Measurements from ENCODE around the gene SORCS3.

The SORCS3 gene

GRCh38 chr10:104614245-104614831, 26.8 kb upstream of the SORCS3 start:
- peak; percentile 36 for DNase-seq (ENCODE audit: low read depth)
- peak; percentile 63 for TF ChIP-seq CTCF (conservative IDR thresholded peaks at IDR 0.05; ENCODE audit: low read depth, low read length)
- no peak overlapping the region for H3K4me3 ChIP-seq (ENCODE audit: low read depth, low read length)

- DNase-seq (ENCODE audit: low read depth): no peak
- no peak for TF ChIP-seq CTCF (conservative IDR thresholded peaks at IDR 0.05; ENCODE audit: low read depth, low read length)
- H3K4me3 ChIP-seq (ENCODE audit: low read depth, low read length): no peak overlapping the region
Measured at GRCh38 chr10:104615136-104615535, 26.0 kb upstream of the SORCS3 start.

GRCh38 chr10:104617831-104618230, 23.3 kb upstream of the SORCS3 start:
- H3K4me3 ChIP-seq (ENCODE audit: low read depth, low read length): no peak overlapping the region
- no peak for TF ChIP-seq CTCF (conservative IDR thresholded peaks at IDR 0.05; ENCODE audit: low read depth, low read length)
- DNase-seq (ENCODE audit: low read depth): no peak

GRCh38 chr10:104622175-104622574, 18.9 kb upstream of the SORCS3 start:
- H3K4me3 ChIP-seq (ENCODE audit: low read depth, low read length): no peak overlapping the region
- DNase-seq (ENCODE audit: low read depth): no peak
- TF ChIP-seq CTCF (conservative IDR thresholded peaks at IDR 0.05; ENCODE audit: low read depth, low read length): no peak

- peak; percentile 24 for DNase-seq (ENCODE audit: low read depth)
- TF ChIP-seq CTCF (conservative IDR thresholded peaks at IDR 0.05; ENCODE audit: low read depth, low read length): peak; percentile 57
- H3K4me3 ChIP-seq (ENCODE audit: low read depth, low read length): no peak overlapping the region
Measured at GRCh38 chr10:104622598-104623209, 18.4 kb upstream of the SORCS3 start.

- no peak overlapping the region for H3K4me3 ChIP-seq (ENCODE audit: low read depth, low read length)
- no peak for TF ChIP-seq CTCF (conservative IDR thresholded peaks at IDR 0.05; ENCODE audit: low read depth, low read length)
- DNase-seq (ENCODE audit: low read depth): no peak
Measured at GRCh38 chr10:104630731-104631130, 10.4 kb upstream of the SORCS3 start.

- no peak for TF ChIP-seq CTCF (conservative IDR thresholded peaks at IDR 0.05; ENCODE audit: low read depth, low read length)
- no peak for DNase-seq (ENCODE audit: low read depth)
- H3K4me3 ChIP-seq (ENCODE audit: low read depth, low read length): no peak overlapping the region
Measured at GRCh38 chr10:104631946-104632345, 9.1 kb upstream of the SORCS3 start.
